Smooth muscle cell (in vitro differentiated cells): Measurements from ENCODE around the gene HNRNPA1. TPM values are rescaled to one million over a fixed set of nuclear protein-coding genes. Genes with fewer than 3 reads are reported as not detected.
A peak's percentile ranks its signal among the peaks of the same experiment; 100 is the strongest.
"Not testable (repeated sequence)": the region's sequence is repeated elsewhere in the genome, so short reads cannot be mapped to it uniquely, and the experiment has no call there.

Source experiments
- DNase-seq: peaks from one replicate; lab custom pipeline; 2025; ENCODE audit not compliant: unreplicated experiment; lab: John Stamatoyannopoulos, UW
- H2AFZ ChIP-seq: fragments of 200-600 bp; sonication (generic); 2 replicates; pipeline ENCODE4 v1.6.0; 2016; ENCODE audit warnings: antibody characterized with exemption, low read depth, mild to moderate bottlenecking
- H3F3A ChIP-seq: fragments of 200-600 bp; sonication (generic); 2 replicates; pipeline ENCODE4 v1.6.0; 2017; ENCODE audit warnings: antibody characterized with exemption, low read depth
- H3K27ac ChIP-seq: fragments of 200-600 bp; sonication (generic); 2 replicates; pipeline ENCODE4 v1.5.1; 2016; ENCODE audit warnings: low read depth, mild to moderate bottlenecking
- H3K27me3 ChIP-seq: fragments of 200-600 bp; sonication (generic); 2 replicates; pipeline ENCODE4 v1.6.1; 2016; ENCODE audit warnings: low read depth, mild to moderate bottlenecking
- H3K36me3 ChIP-seq: fragments of 200-600 bp; sonication (generic); 2 replicates; pipeline ENCODE4 v1.5.1; 2016; ENCODE audit warnings: low read depth
- H3K4me1 ChIP-seq: fragments of 200-600 bp; sonication (generic); 2 replicates; pipeline ENCODE4 v1.5.1; 2016; ENCODE audit warnings: low read depth
- H3K4me2 ChIP-seq: fragments of 200-600 bp; sonication (generic); 2 replicates; pipeline ENCODE4 v1.6.0; 2016; ENCODE audit warnings: mild to moderate bottlenecking
- H3K4me3 ChIP-seq: fragments of 200-600 bp; sonication (generic); 2 replicates; pipeline ENCODE4 v1.5.1; 2016; ENCODE audit warnings: mild to moderate bottlenecking
- H3K79me2 ChIP-seq: fragments of 200-600 bp; sonication (generic); 2 replicates; pipeline ENCODE4 v1.6.0; 2016; ENCODE audit warnings: low read depth, mild to moderate bottlenecking
- H3K9ac ChIP-seq: fragments of 200-600 bp; sonication (generic); 2 replicates; pipeline ENCODE4 v1.6.0; 2016; ENCODE audit warnings: low read depth
- H3K9me3 ChIP-seq: fragments of 200-600 bp; sonication (generic); replicated peaks from 2 replicates; pipeline ENCODE4 v1.5.1; 2016; ENCODE audit warnings: low read depth
- H4K20me1 ChIP-seq: fragments of 200-600 bp; sonication (generic); 2 replicates; pipeline ENCODE4 v1.6.0; 2016; ENCODE audit warnings: low read depth
- CTCF ChIP-seq: fragments of 200-600 bp; sonication (generic); IDR thresholded peaks from 2 replicates; pipeline ENCODE4 v1.5.1; 2017; ENCODE audit warnings: borderline replicate concordance, mild to moderate bottlenecking, antibody characterized with exemption; ENCODE audit not compliant: insufficient read depth, poor library complexity, severe bottlenecking
- WGBS: methylation state at CpG from one replicate; pipeline ENCODE4 v1.1.7; 2016; ENCODE audit warnings: low lambda C conversion rate; 5-methylcytosine and 5-hydroxymethylcytosine counted together
- polyA plus RNA-seq: library from polyadenylated mRNA; unstranded; fragments of >200 nt; fragmentation: Nextera tagmentation; extraction: Ambion mirVana; gene quantifications from 2 replicates; pipeline ENCODE4 v1.2.1, GENCODE V29; 2016
- total RNA-seq: library from RNA; depleted of rRNA; stranded (reverse); fragments of >200 nt; gene quantifications from 2 replicates; pipeline ENCODE4 v1.2.3, GENCODE V29; 2014

The HNRNPA1 gene
- total and polyA plus RNA-seq, 2 experiments from 2014 or later: 378 to 440 TPM

GRCh38 chr12:54282949-54283593, 2.5 kb downstream of the HNRNPA1 start:
- TF ChIP-seq CTCF: no peak
- H3K4me2 ChIP-seq: peak overlapping the region; percentile 96
- H3K4me1 ChIP-seq: peaks cover 30% of the 10 kb centered on the region
- peaks cover 74% of the 10 kb centered on the region for H4K20me1 ChIP-seq
- no peaks in the 10 kb centered on the region for H3K9me3 ChIP-seq
- H3K4me3 ChIP-seq: peak overlapping the region; percentile 74
- WGBS: 53% methylated on average over 11 of the region's 11 CpGs
- H3K79me2 ChIP-seq: peaks cover 49% of the 10 kb centered on the region
- H3K9ac ChIP-seq: peak overlapping the region; percentile 90
- H3K27ac ChIP-seq: peak overlapping the region; percentile 88
- H3K36me3 ChIP-seq: peaks cover 21% of the 10 kb centered on the region
- no peaks in the 10 kb centered on the region for H3K27me3 ChIP-seq
- no peak overlapping the region for H2AFZ ChIP-seq
- peaks cover 53% of the 10 kb centered on the region for H3F3A ChIP-seq
- no peak for DNase-seq

GRCh38 chr12:54284070-54284780, 3.7 kb downstream of the HNRNPA1 start:
- WGBS: 69% methylated on average over 2 of the region's 2 CpGs
- Histone ChIP-seq H4K20me1 (peaks cover 80% of the 10 kb centered on the region), H3F3A (peaks cover 60% of the 10 kb centered on the region), H3K4me2 (peak overlapping the region; percentile 96), H3K4me1 (peaks cover 23% of the 10 kb centered on the region), H3K4me3 (peak overlapping the region; percentile 74), H3K9ac (peak overlapping the region; percentile 24), H3K27ac (peak overlapping the region; percentile 88), H3K79me2 (peaks cover 38% of the 10 kb centered on the region), H3K36me3 (peaks cover 21% of the 10 kb centered on the region)
- not testable (repeated sequence) for H3K27me3 ChIP-seq, DNase-seq, H2AFZ ChIP-seq, H3K9me3 ChIP-seq

- Histone ChIP-seq H3K79me2 (peaks cover 38% of the 10 kb centered on the region), H3K36me3 (peaks cover 21% of the 10 kb centered on the region), H3F3A (peaks cover 63% of the 10 kb centered on the region), H3K27ac (peak overlapping the region; percentile 34), H2AFZ (no peak overlapping the region), H3K4me2 (peak overlapping the region; percentile 40), H3K27me3 (no peaks in the 10 kb centered on the region), H3K4me3 (peak overlapping the region; percentile 19), H3K9me3 (no peaks in the 10 kb centered on the region), H4K20me1 (peaks cover 80% of the 10 kb centered on the region), H3K4me1 (peaks cover 23% of the 10 kb centered on the region), H3K9ac (no peak overlapping the region)
- 88% methylated on average over 5 of the region's 5 CpGs for WGBS
- no peak for DNase-seq
- TF ChIP-seq CTCF: peak; percentile 30
Measured at GRCh38 chr12:54285150-54286041, 4.9 kb downstream of the HNRNPA1 start.
